Measurements from ENCODE around the gene APOA4. TPM values are rescaled to one million over a fixed set of nuclear protein-coding genes. Genes with fewer than 3 reads are reported as not detected.

The APOA4 gene
- polyA plus RNA-seq, 2 of the 4 experiments (the other 2 are of a cell fraction), result not detected

GRCh38 chr11:116862951-116863350 is 39.8 kb upstream of the APOA4 start (continued):
- no peak for TF ChIP-seq NPAS2 (CRISPR knock-in tag; IDR thresholded peaks at IDR 0.05; ENCODE audit: borderline replicate concordance)
- TF ChIP-seq ZC3H11A (IDR thresholded peaks at IDR 0.05), result no peak
- no peak for TF ChIP-seq USF2 (IDR thresholded peaks at IDR 0.05)
- TF ChIP-seq, protein P1, sequence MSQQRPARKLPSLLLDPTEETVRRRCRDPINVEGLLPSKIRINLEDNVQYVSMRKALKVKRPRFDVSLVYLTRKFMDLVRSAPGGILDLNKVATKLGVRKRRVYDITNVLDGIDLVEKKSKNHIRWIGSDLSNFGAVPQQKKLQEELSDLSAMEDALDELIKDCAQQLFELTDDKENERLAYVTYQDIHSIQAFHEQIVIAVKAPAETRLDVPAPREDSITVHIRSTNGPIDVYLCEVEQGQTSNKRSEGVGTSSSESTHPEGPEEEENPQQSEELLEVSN (IDR thresholded peaks at IDR 0.05; ENCODE audit: borderline replicate concordance, low read depth), result no peak
- TF ChIP-seq ZFP36 (IDR thresholded peaks at IDR 0.05; ENCODE audit: borderline replicate concordance, partially characterized antibody), result no peak

DNA sequence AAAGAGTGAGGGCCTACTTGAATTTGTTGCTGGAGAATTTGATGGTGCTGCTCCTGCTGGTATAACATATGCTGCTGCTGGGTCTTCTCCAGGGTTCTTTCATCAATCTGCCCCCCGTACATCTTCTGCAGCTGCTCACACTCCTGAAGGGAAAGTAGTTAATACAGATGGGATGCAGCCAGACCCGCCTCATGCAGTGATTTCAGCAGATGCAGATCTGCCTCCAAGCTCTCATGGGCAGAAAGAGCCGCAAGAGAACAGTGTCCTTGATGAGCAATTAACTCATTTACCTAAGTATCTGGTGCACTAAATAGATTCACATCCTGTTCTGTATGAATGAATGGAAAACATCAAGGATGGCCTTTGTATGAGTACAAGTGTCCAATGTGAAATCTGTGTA is 39.1 kb upstream of the APOA4 start:
- CTCF ChIA-PET, result interaction anchor here (1.2 to 2.5 kb wide), 2 partner anchors 26 to 243 kb away, joined by 3 to 17 read pairs; no protein-coding TSS in a partner anchor
- no peak for FAIRE-seq

GRCh38 chr11:116861539-116861938 is 38.4 kb upstream of the APOA4 start:
- POLR2A ChIA-PET, result no interaction called here
- CTCF ChIA-PET, result interaction anchor here (1.0 kb wide), 1 partner anchor 22 kb away, joined by 5 read pairs; no protein-coding TSS in a partner anchor
- DNase-seq (ENCODE audit: low read depth in 1 of 2, low spot score in 1 of 2), result no peak
- FAIRE-seq, result no peak
- TF ChIP-seq CHD2 (IDR thresholded peaks at IDR 0.05; ENCODE audit: low read length, partially characterized antibody), result no peak
- no peak for TF ChIP-seq HES2 (IDR thresholded peaks at IDR 0.05)
- no peak for TF ChIP-seq USF2 (IDR thresholded peaks at IDR 0.05)
- no peak for TF ChIP-seq NR3C1 (IDR thresholded peaks at IDR 0.05)
- no peak for TF ChIP-seq HOXB5 (CRISPR knock-in tag; IDR thresholded peaks at IDR 0.05)
- no peak for TF ChIP-seq FOSB (CRISPR knock-in tag; IDR thresholded peaks at IDR 0.05)
- TF ChIP-seq NPAS2 (CRISPR knock-in tag; IDR thresholded peaks at IDR 0.05; ENCODE audit: borderline replicate concordance), result no peak
- TF ChIP-seq GATA3 (IDR thresholded peaks at IDR 0.05; ENCODE audit: borderline replicate concordance), result no peak
- TF ChIP-seq ZSCAN20 (CRISPR knock-in tag; IDR thresholded peaks at IDR 0.05), result no peak
- no peak for TF ChIP-seq POLR2A (IDR thresholded peaks at IDR 0.05; ENCODE audit: low read length)
- TF ChIP-seq MAX (IDR thresholded peaks at IDR 0.05), result no peak
- no peak for TF ChIP-seq PHF8 (IDR thresholded peaks at IDR 0.05; ENCODE audit: borderline replicate concordance, low read depth)
- TF ChIP-seq RCOR1 (IDR thresholded peaks at IDR 0.05; ENCODE audit: low read depth, low read length), result no peak
- Histone ChIP-seq H3K4me2 (no peak overlapping the region), H3K9me3 (no peaks in the 10 kb centered on the region), H3K4me1 (no peaks in the 10 kb centered on the region), H3K27ac (no peak overlapping the region), H3K4me3 (no peak overlapping the region)
- no peak for ATAC-seq
- 83% methylated on average over 1 of the region's 1 CpG for WGBS (ENCODE audit: missing lambda C conversion rate)

More for the DNA sequence above, 39.1 kb upstream of the APOA4 start:
- no peak for ATAC-seq
- TF ChIP-seq KDM5A (IDR thresholded peaks at IDR 0.05), result no peak
- no peak for TF ChIP-seq SMC3 (IDR thresholded peaks at IDR 0.05)
- TF ChIP-seq, protein P2, sequence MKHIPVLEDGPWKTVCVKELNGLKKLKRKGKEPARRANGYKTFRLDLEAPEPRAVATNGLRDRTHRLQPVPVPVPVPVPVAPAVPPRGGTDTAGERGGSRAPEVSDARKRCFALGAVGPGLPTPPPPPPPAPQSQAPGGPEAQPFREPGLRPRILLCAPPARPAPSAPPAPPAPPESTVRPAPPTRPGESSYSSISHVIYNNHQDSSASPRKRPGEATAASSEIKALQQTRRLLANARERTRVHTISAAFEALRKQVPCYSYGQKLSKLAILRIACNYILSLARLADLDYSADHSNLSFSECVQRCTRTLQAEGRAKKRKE (CRISPR knock-in tag; IDR thresholded peaks at IDR 0.05; ENCODE audit: low read depth), result no peak
- TF ChIP-seq USF2 (IDR thresholded peaks at IDR 0.05), result no peak
- TF ChIP-seq HOXB13 (CRISPR knock-in tag; IDR thresholded peaks at IDR 0.05; ENCODE audit: low read depth), result no peak
- no peak for TF ChIP-seq CBX2 (IDR thresholded peaks at IDR 0.05; ENCODE audit: borderline replicate concordance, low read depth)
- no peak for TF ChIP-seq NR3C1 (IDR thresholded peaks at IDR 0.05)
- no peak for TF ChIP-seq RNF2 (IDR thresholded peaks at IDR 0.05; ENCODE audit: borderline replicate concordance, low read depth)
- no peak for TF ChIP-seq FOSB (CRISPR knock-in tag; IDR thresholded peaks at IDR 0.05)
- no peak for TF ChIP-seq HDAC2 (IDR thresholded peaks at IDR 0.05)
- TF ChIP-seq MAX (IDR thresholded peaks at IDR 0.05), result no peak
- no peak for TF ChIP-seq GATA3 (IDR thresholded peaks at IDR 0.05; ENCODE audit: borderline replicate concordance)
- TF ChIP-seq NPAS2 (CRISPR knock-in tag; IDR thresholded peaks at IDR 0.05; ENCODE audit: borderline replicate concordance), result no peak
- no peak for TF ChIP-seq MAZ (IDR thresholded peaks at IDR 0.05; ENCODE audit: borderline replicate concordance, low read depth, low read length)
- no peak for TF ChIP-seq ZSCAN20 (CRISPR knock-in tag; IDR thresholded peaks at IDR 0.05)
- H3K27ac ChIP-seq, result no peak overlapping the region
- H3K9me3 ChIP-seq, result no peaks in the 10 kb centered on the region
- no peak overlapping the region for H3K4me3 ChIP-seq
- H3K4me1 ChIP-seq, result no peaks in the 10 kb centered on the region
- H3K4me2 ChIP-seq, result no peak overlapping the region
- WGBS (ENCODE audit: missing lambda C conversion rate), result 92% methylated on average over 3 of the region's 3 CpGs
- POLR2A ChIA-PET, result no interaction called here
- no peak for DNase-seq (ENCODE audit: low read depth in 1 of 2, low spot score in 1 of 2)
